ENCODE measurements around the gene SLC23A1. TPM values are rescaled to one million over a fixed set of nuclear protein-coding genes. Genes with fewer than 3 reads are reported as not detected.

Gene SLC23A1
- polyA plus RNA-seq, 2 of the 4 experiments (the other 2 are of a cell fraction) = 4.3 to 7.7 TPM

GRCh38 chr5:139383993-139384590 is 995 bp upstream of the SLC23A1 start:
- TF ChIP-seq POLR2A (IDR thresholded peaks at IDR 0.05; ENCODE audit: low read length) (no peak), CEBPB (IDR thresholded peaks at IDR 0.05) (no peak), RFX5 (IDR thresholded peaks at IDR 0.05) (no peak), ELK1 (IDR thresholded peaks at IDR 0.05; ENCODE audit: low read depth, low read length) (no peak), HEYL (CRISPR knock-in tag; IDR thresholded peaks at IDR 0.05) (no peak), KDM5A (IDR thresholded peaks at IDR 0.05) (no peak), SREBF2 (IDR thresholded peaks at IDR 0.05) (no peak), REST (IDR thresholded peaks at IDR 0.05) (no peak), RAD21 (conservative IDR thresholded peaks at IDR 0.05 in 1 of 2, IDR thresholded peaks at IDR 0.05 in 1 of 2) (no peak), HOXB13 (CRISPR knock-in tag; IDR thresholded peaks at IDR 0.05; ENCODE audit: low read depth) (no peak), ZFP36 (IDR thresholded peaks at IDR 0.05; ENCODE audit: borderline replicate concordance, partially characterized antibody) (no peak), ZNF302 (CRISPR knock-in tag; IDR thresholded peaks at IDR 0.05) (no peak)
- Histone ChIP-seq H3K27ac (peak overlapping the region; percentile 87 to 91), H3K4me1 (peaks cover 59% of the 10 kb centered on the region), H3K4me3 (no peak overlapping the region), H3K9me3 (no peaks in the 10 kb centered on the region), H3K4me2 (peak overlapping the region; percentile 66)
- ATAC-seq = peak in 1 of 2 experiments; percentile 1; a peak in 2 of 6 replicates
- FAIRE-seq = no peak
- ChIA-PET CTCF (interaction anchor here (0.6 kb wide), 1 partner anchor 16 kb away, joined by 3 read pairs; no protein-coding TSS in a partner anchor), POLR2A (no interaction called here)
- no peak for DNase-seq (ENCODE audit: low read depth in 1 of 2, low spot score in 1 of 2)
- whole genome bisulfite sequencing (ENCODE audit: missing lambda C conversion rate) = 82% methylated on average over 7 of the region's 7 CpGs

DNA sequence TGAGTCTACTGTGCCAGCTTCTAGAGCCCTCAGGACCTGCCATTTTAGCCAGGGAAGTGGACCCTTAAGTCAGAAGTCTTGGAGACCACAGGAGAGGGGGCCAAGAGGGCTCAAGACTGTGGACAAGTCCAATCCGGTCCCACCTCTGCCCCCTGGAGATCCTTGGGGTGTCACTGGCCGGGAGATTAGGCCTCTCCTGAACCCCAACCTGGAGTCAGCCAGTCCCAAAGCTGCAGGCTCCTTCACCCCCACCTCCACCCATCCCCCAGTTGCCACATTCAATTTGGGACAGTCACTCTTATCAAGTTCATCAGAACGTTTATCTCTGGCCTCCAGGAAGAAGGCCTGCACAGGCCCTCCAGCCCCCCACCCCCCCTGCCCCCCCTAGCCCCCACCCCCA is 290 bp downstream of the SLC23A1 start:
- H3K4me1 ChIP-seq = peaks cover 47% of the 10 kb centered on the region
- H3K4me3 ChIP-seq = peak overlapping the region; percentile 9; the same call in 1 of the 3 replicates
- peak overlapping the region; percentile 66 for H3K4me2 ChIP-seq
- POLR2A ChIA-PET = interaction anchor here (1.0 kb wide), 1 partner anchor 9 kb away, joined by 3 read pairs; no protein-coding TSS in a partner anchor
- TF ChIP-seq NPAS2 (CRISPR knock-in tag; IDR thresholded peaks at IDR 0.05; ENCODE audit: borderline replicate concordance) (no peak), RFX5 (IDR thresholded peaks at IDR 0.05) (no peak), RAD21 (conservative IDR thresholded peaks at IDR 0.05 in 1 of 2, IDR thresholded peaks at IDR 0.05 in 1 of 2) (no peak)
- DNase-seq (ENCODE audit: low read depth in 1 of 2, low spot score in 1 of 2) (no peak), ATAC-seq (peak in 1 of 2 experiments; percentile 7; a peak in 3 of 6 replicates), FAIRE-seq (no peak)
- 0% methylated on average over 1 of the region's 3 CpGs for WGBS (ENCODE audit: missing lambda C conversion rate)
- CTCF ChIA-PET = interaction anchor here (0.8 to 1.6 kb wide), 3 partner anchors 8 to 41 kb away, joined by 3 to 5 read pairs (median 3); no protein-coding TSS in a partner anchor
- H3K27ac ChIP-seq = peak overlapping the region; percentile 87 to 91
- H3K9me3 ChIP-seq = no peaks in the 10 kb centered on the region

- POLR2A ChIA-PET = interaction anchor here (1.0 kb wide), 1 partner anchor 10 kb away, joined by 3 read pairs; no protein-coding TSS in a partner anchor
- WGBS (ENCODE audit: missing lambda C conversion rate) = 82% methylated on average over 23 of the region's 28 CpGs
- DNase-seq (ENCODE audit: low read depth in 1 of 2, low spot score in 1 of 2) (no peak), ATAC-seq (peak in 1 of 2 experiments; percentile 38; a peak in 3 of 6 replicates), FAIRE-seq (no peak)
- Histone ChIP-seq H3K4me3 (peak overlapping the region; percentile 9; the same call in 1 of the 3 replicates), H3K4me1 (peaks cover 43% of the 10 kb centered on the region), H3K9me3 (no peaks in the 10 kb centered on the region), H3K27ac (peak overlapping the region; percentile 87 to 91), H3K4me2 (peak overlapping the region; percentile 66)
- CTCF ChIA-PET = interaction anchor here (1.1 to 1.6 kb wide), 2 partner anchors 9 to 40 kb away, joined by 3 to 5 read pairs; no protein-coding TSS in a partner anchor
- TF ChIP-seq KDM1A (IDR thresholded peaks at IDR 0.05; ENCODE audit: low read depth) (no peak), MAFK (IDR thresholded peaks at IDR 0.05; ENCODE audit: partially characterized antibody) (peak; percentile 42)
Observed at GRCh38 chr5:139381837-139382761, 998 bp downstream of the SLC23A1 start.

All from A549 (cell line).